GM10847 (cell line): Measurements from ENCODE around the gene CERK.

Experiments used
- POLR2A ChIP-seq: IDR thresholded peaks from 2 replicates; pipeline ENCODE4 v1.6.1; 2011; ENCODE audit not compliant: insufficient read length; ENCODE audit errors: extremely low read depth

CERK gene

GRCh38 chr22:46744581-46744980, 6.5 kb upstream of the CERK start:
- no peak for TF ChIP-seq POLR2A

- no peak for TF ChIP-seq POLR2A
Observed at GRCh38 chr22:46742576-46743221, 4.6 kb upstream of the CERK start.

- TF ChIP-seq POLR2A = no peak
Observed at GRCh38 chr22:46741974-46742519, 4.0 kb upstream of the CERK start.

DNA sequence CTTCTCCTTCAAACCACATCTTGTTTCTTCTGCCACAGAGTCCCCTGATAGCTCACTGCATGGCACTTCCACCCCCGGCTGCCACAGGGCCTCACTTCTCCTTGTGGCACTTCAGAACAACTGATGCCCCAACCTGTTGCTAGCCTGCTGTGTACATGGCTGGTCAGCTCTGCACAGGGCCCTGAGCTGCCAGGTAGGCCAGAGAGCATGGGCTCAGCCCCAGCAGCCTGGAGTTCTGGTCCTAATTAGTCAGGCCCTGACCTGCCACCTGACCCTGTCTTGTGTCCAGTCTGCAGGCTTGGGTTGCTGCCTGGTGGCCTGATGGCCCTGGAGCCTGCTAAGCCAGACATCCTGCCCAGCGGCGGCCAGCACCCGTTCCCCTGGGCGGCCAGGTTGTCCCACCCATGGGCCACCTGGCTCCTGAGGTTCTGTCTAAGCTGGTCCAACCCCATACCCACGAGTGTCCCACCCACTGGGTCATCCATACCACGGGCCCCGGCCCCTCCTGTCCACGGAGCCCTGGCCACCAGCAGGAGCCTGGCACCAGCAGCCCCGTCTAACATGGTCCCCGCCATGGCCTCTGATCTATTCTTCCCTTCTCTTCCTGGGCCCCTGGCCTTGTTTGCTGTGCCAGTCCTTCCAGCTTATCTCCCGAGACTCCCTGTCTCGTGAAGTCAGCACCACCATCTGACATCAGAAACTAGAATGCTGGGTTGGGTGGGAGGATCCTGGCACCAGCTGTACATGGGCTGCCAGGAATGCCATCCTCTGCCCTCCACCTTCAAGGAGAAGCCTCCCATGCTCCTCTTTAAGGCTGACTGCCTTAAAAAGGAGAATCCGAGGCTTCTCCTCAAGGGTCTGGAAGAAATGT, 3.1 kb upstream of the CERK start:
- TF ChIP-seq POLR2A = no peak

DNA sequence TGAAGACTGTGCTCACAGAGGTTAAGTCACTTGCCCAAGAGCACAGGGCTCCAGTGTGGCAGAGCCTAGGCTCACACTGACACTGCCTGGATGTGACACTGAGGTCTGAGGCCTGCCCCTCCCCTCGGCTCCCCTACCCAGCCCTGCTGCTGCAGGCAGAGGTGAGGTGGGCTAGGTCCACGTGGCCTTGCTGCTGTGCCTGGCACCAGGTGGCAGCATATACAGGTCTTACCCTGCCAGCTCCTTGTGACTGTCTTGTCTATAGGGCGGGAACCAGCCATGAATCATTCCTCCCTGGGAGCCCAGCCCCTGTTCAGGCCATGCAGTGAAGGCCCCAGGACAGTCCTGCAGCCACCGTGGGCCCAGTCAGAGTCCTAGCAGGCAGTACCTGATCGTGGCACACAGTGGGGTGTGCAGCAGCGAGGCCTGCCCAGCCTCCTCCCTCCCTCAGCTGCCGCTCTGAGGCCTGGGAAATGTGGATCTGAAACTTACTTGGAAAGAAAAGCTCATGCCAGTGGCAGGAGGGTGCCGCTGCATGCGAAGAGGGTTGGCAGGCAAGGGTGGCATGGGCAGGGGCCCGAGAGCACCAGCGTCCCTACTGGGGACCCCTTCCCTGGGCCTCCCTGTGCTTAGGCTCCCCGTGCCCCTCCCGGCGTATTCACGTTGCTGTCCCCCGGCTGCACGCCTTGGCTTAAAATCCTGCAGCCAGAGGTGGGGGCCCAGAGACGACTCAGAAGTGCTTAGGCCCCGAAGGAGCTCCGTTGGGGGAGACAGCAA, 1.2 kb upstream of the CERK start:
- TF ChIP-seq POLR2A = no peak

- TF ChIP-seq POLR2A = no peak
Observed at GRCh38 chr22:46738647-46739093, 618 bp upstream of the CERK start.

DNA sequence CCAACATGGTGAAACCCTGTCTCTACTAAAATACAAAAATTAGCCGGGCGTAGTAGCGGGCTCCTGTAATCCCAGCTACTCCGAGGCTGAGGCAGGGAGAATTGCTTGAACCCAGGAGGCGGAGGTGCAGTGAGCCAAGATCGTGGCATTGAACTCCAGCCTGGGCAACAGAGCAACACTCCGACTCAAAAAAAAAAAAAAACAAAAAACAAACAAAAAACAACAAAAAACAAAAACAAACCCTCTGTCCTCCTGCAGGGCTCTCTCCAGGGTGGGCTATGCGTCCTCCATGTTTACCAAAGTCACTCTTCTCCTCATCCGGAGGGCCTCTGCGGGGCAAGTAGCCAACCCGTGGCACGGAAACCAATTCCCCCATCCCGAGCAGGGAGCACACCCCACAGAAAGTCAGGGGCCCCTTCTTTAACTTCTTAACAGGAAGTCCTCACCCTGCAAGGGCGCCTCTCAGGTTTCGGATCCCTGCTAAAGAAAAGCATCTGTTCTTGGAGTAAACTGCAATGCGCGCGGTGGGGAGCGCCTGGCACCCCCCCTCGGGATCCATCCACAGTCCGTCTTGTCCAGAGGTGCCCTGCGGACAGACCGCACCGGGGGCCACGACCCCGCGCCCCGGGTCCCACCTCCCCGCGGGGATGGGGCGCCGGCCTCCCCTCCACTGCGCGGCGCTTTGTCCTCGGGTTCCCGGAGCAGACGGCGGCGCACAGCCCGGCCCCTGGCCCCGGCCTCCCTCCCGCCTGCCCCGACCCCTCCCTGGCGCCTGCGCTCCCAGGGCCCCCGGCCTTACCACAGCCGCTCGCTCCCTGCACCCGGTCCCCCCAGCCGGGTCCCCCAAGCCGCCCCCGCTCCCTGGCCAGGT, 712 bp downstream of the CERK start:
- TF ChIP-seq POLR2A = no peak

- TF ChIP-seq POLR2A = no peak
Observed at GRCh38 chr22:46736705-46737104, 1.3 kb downstream of the CERK start.

- no peak for TF ChIP-seq POLR2A
Observed at GRCh38 chr22:46735747-46736608, 2.1 kb downstream of the CERK start.

- no peak for TF ChIP-seq POLR2A
Observed at GRCh38 chr22:46734830-46735453, 3.1 kb downstream of the CERK start.

GRCh38 chr22:46732513-46732912, 5.5 kb downstream of the CERK start:
- TF ChIP-seq POLR2A = no peak

DNA sequence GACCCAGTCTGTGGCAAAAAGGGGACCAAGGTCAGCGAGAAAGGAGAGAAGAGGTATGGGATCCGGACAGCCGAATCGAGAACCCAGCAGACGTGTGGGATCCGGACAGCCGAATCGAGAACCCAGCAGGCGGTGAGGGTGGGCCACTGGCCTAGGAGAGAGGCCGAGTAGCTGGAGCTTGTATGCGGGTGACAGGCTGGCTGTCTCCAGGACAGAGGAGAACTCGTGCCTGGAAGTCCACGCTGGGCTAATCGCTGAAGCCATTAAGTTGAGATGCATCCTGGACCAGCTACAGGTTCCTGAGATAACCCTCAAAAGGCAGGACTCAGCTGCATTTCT, 6.0 kb downstream of the CERK start:
- TF ChIP-seq POLR2A = no peak

- TF ChIP-seq POLR2A = no peak
Observed at GRCh38 chr22:46731246-46732040, 6.6 kb downstream of the CERK start.
